Stomach smooth muscle (tissue), 2 donors: Measurements from ENCODE around the gene TBC1D9B.
"Not testable (repeated sequence)": the region's sequence is repeated elsewhere in the genome, so short reads cannot be mapped to it uniquely, and the experiment has no call there.

ENCODE experiments used
- H3K27ac ChIP-seq: one replicate; pipeline ENCODE4 v1.7.0; 2013; ENCODE audit warnings: mild to moderate bottlenecking, low read length, inconsistent platforms
- H3K27me3 ChIP-seq, 2 donors: one replicate each; pipeline ENCODE4 v1.7.0; 2013; ENCODE audit warnings: low read length in 2 of 2; ENCODE audit not compliant: insufficient read depth in 2 of 2, control insufficient read depth in 1 of 2
- H3K36me3 ChIP-seq, 2 donors: one replicate each; pipeline ENCODE4 v1.7.0; 2013; ENCODE audit warnings: low read length in 2 of 2; ENCODE audit not compliant: control insufficient read depth in 2 of 2, insufficient read depth in 2 of 2
- H3K4me1 ChIP-seq: one replicate; pipeline ENCODE4 v1.7.0; 2013; ENCODE audit warnings: low read length; ENCODE audit not compliant: control insufficient read depth, insufficient read depth
- H3K4me3 ChIP-seq, 2 donors: one replicate each; pipeline ENCODE4 v1.7.0; 2013; ENCODE audit warnings: low read length in 2 of 2
- H3K9ac ChIP-seq, 2 donors: one replicate each; pipeline ENCODE4 v1.7.0; 2013; ENCODE audit warnings: low read length in 2 of 2, mild to moderate bottlenecking in 1 of 2
- H3K9me3 ChIP-seq, 2 donors: one replicate each; pipeline ENCODE4 v1.7.0; 2013; ENCODE audit warnings: low read length in 2 of 2; ENCODE audit not compliant: control insufficient read depth in 2 of 2
- donor health status: healthy.
- donor health status: Pancreatic carcinoma.

TBC1D9B gene

GRCh38 chr5:179875741-179876609, 31.7 kb downstream of the TBC1D9B start:
- H3K9ac ChIP-seq = no peak overlapping the region
- no peak overlapping the region for H3K4me3 ChIP-seq
- H3K27me3 ChIP-seq = no peaks in the 10 kb centered on the region
- H3K9me3 ChIP-seq = no peaks in the 10 kb centered on the region
- H3K27ac ChIP-seq = no peak overlapping the region
- peaks cover 55 to 57% of the 10 kb centered on the region in 2 donors for H3K36me3 ChIP-seq
- H3K4me1 ChIP-seq = no peaks in the 10 kb centered on the region

DNA sequence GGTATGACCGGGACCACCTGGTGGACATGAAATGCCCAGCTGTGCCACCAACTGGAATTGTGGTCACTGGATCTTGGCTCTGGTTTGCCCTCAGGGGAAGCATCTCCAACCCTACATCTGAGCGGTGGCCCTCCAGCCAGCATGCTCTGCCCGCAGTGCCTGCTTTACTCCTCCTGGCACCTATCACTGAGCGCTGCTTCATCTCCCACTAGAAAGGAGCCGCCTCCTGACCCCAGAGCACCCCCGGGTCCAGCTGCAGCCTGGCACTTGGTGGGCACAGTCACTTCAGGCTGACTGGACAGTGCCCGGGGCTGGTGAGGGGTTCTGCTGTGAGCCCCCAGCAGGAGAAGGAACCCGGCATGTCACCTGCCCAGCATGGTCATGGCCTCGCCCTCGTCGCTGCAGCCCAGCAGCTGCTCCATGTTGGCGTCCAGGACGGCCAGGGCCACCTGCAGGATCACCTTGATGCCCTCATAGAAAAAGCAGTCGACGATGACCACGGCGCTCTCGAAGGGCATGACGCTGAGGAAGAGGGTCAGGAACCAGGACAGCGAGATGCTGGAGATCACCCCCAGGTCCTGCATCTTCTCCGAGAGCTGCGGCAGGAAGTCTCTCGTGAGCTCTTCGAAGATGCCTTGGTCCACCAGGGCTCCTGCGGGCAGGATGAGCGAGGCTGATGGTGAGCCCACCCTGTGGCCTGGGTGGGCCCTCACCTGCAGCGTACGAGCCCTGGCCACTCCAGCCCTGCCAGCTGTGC, 33.0 kb downstream of the TBC1D9B start:
- Histone ChIP-seq H3K36me3 (peaks cover 58 to 61% of the 10 kb centered on the region in 2 donors), H3K9ac (no peak overlapping the region), H3K4me3 (no peak overlapping the region), H3K27ac (no peak overlapping the region), H3K9me3 (no peaks in the 10 kb centered on the region), H3K27me3 (no peaks in the 10 kb centered on the region), H3K4me1 (peaks cover 2% of the 10 kb centered on the region)

DNA sequence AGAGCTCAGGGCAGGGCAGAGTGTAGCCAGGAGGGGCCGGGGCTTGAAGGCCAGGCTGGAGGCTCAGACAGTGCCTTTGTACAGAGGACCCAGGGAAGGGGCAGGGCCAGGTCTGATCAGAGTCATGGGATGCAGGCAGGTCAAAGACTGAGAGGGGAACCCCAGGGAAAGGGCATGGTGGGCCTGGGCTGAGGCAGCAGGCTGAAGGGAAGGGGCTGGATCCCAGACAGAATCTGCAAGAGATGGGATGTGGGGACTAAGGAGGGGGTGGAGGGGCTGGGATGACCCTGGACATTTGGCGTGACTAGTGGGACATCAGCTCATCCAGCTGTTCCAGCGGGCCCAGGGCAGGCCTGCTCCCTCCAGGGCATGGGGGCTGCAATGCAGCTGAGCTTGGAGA, 33.6 kb downstream of the TBC1D9B start:
- Histone ChIP-seq H3K4me3 (no peak overlapping the region), H3K36me3 (peaks cover 58 to 60% of the 10 kb centered on the region in 2 donors), H3K9ac (no peak overlapping the region), H3K27me3 (no peaks in the 10 kb centered on the region), H3K27ac (no peak overlapping the region), H3K9me3 (no peaks in the 10 kb centered on the region), H3K4me1 (peaks cover 2% of the 10 kb centered on the region)

DNA sequence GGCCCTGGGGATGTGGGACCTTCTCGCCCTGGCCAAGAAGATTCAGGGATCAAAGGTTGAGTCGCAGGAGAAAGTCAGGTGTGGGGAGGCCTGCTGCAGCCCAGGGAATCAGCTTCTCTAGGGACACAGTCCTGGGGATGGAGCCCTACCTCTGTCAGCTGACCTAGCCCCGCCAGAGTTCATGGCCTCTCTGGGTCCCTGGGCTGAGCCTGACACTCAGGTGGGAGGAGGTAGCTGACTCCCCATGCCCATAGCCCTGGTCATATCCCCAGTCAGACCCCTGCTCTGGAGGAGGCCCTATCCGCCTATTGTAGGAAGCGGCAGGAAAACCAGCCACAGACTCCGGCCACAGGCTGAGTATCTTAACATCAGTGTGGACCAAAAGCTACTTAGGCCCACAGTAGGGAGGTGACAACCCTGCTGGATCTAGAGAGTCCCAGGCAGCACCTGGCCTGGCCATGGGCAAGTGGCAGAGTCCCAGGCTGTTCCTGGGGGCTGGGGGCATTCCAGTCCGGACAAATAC, 34.0 kb downstream of the TBC1D9B start:
- Histone ChIP-seq H3K27ac (no peak overlapping the region), H3K4me3 (no peak overlapping the region), H3K4me1 (peaks cover 2% of the 10 kb centered on the region), H3K9me3 (no peaks in the 10 kb centered on the region), H3K27me3 (no peaks in the 10 kb centered on the region), H3K9ac (no peak overlapping the region), H3K36me3 (peaks cover 58 to 59% of the 10 kb centered on the region in 2 donors)

- Histone ChIP-seq H3K27ac (no peak overlapping the region), H3K9ac (no peak overlapping the region), H3K9me3 (no peaks in the 10 kb centered on the region), H3K4me3 (no peak overlapping the region), H3K27me3 (no peaks in the 10 kb centered on the region), H3K36me3 (peaks cover 52 to 60% of the 10 kb centered on the region in 2 donors), H3K4me1 (peaks cover 2% of the 10 kb centered on the region)
Observed at GRCh38 chr5:179872828-179873575, 34.7 kb downstream of the TBC1D9B start.

- H3K27me3 ChIP-seq = no peaks in the 10 kb centered on the region
- no peaks in the 10 kb centered on the region for H3K9me3 ChIP-seq
- peaks cover 47 to 56% of the 10 kb centered on the region in 2 donors for H3K36me3 ChIP-seq
- H3K4me3 ChIP-seq = no peak overlapping the region
- peaks cover 2% of the 10 kb centered on the region for H3K4me1 ChIP-seq
- H3K9ac ChIP-seq = no peak overlapping the region
- H3K27ac ChIP-seq = no peak overlapping the region
Observed at GRCh38 chr5:179872055-179872827, 35.5 kb downstream of the TBC1D9B start.

GRCh38 chr5:179871533-179871932, 36.2 kb downstream of the TBC1D9B start:
- H3K4me3 ChIP-seq, H3K4me1 ChIP-seq, H3K9me3 ChIP-seq, H3K27me3 ChIP-seq, H3K27ac ChIP-seq, H3K9ac ChIP-seq: not testable (repeated sequence)
- H3K36me3 ChIP-seq = peaks cover 46 to 61% of the 10 kb centered on the region in 2 donors

DNA sequence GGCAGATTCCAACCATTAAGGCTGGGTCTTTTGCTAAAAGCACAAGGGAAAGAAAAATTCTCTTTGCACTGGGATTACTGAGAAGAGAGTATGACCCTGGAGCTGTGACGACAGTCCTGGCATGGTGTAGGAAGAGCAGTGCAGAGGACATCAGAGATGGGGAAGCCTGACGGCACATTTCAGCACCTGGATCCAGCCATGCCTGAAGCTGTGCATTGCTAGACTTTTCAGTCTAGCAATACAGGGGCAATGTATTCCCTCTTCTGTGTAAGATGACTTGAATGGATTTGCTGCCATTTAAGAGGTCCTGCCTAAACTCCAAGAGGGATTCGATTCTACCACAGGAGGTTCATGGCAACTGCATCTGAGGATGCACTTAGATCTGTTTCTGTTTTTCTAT, 36.7 kb downstream of the TBC1D9B start:
- no peaks in the 10 kb centered on the region for H3K27me3 ChIP-seq
- no peak overlapping the region for H3K27ac ChIP-seq
- H3K36me3 ChIP-seq = peaks cover 41 to 58% of the 10 kb centered on the region in 2 donors
- no peaks in the 10 kb centered on the region for H3K9me3 ChIP-seq
- H3K9ac ChIP-seq = no peak overlapping the region
- peaks cover 2% of the 10 kb centered on the region for H3K4me1 ChIP-seq
- no peak overlapping the region for H3K4me3 ChIP-seq

DNA sequence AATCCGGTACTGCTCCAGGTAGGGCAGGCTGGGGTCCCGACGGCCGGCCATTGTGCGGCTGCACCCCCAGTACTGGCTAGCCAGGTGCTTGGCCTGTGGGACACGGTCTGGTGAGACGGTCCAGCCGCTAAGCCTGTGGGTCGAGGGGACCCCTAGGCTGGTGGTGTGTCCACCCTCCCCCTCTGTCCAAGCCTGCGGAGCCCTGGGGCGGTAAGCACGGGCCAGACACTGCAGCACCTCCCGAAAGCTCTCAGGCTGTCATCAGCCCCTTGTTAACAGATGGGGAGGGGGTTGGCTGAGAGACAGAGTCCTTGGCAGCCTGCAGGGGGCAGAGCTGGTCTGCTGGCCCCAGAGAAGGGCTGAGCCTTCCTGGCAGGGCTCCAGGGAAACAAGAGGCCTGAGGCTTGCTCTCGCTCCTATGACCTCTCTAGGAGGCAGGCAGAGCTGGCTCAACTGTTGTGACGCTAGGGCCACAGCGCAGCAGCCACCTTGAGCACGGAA, 37.2 kb downstream of the TBC1D9B start:
- Histone ChIP-seq H3K27ac (no peak overlapping the region), H3K4me3 (no peak overlapping the region), H3K36me3 (peaks cover 36 to 55% of the 10 kb centered on the region in 2 donors), H3K9me3 (no peaks in the 10 kb centered on the region), H3K27me3 (no peaks in the 10 kb centered on the region), H3K9ac (no peak overlapping the region), H3K4me1 (peaks cover 2% of the 10 kb centered on the region)
